Measurements from ENCODE around the gene AVEN.
"Not testable (repeated sequence)": the region's sequence is repeated elsewhere in the genome, so short reads cannot be mapped to it uniquely, and the experiment has no call there.

DNA sequence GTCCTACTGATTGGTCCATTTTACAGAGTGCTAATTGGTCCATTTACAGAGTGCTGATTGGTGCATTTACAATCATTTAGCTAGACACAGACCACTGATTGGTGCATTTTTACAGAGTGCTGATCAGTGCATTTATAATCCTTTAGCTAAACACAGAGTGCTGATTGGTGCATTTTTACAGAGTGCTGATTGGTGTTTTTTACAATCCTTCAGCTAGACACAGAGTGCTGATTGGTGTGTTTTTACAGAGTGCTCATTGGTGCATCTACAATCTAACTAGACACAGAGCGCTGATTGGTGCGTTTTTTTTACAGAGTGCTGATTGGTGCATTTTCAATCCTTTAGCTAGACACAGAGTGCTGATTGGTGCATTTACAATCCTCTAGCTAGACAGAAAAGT is 20.3 kb downstream of the AVEN start:
- TF ChIP-seq, protein P1, sequence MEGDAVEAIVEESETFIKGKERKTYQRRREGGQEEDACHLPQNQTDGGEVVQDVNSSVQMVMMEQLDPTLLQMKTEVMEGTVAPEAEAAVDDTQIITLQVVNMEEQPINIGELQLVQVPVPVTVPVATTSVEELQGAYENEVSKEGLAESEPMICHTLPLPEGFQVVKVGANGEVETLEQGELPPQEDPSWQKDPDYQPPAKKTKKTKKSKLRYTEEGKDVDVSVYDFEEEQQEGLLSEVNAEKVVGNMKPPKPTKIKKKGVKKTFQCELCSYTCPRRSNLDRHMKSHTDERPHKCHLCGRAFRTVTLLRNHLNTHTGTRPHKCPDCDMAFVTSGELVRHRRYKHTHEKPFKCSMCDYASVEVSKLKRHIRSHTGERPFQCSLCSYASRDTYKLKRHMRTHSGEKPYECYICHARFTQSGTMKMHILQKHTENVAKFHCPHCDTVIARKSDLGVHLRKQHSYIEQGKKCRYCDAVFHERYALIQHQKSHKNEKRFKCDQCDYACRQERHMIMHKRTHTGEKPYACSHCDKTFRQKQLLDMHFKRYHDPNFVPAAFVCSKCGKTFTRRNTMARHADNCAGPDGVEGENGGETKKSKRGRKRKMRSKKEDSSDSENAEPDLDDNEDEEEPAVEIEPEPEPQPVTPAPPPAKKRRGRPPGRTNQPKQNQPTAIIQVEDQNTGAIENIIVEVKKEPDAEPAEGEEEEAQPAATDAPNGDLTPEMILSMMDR (conservative IDR thresholded peaks at IDR 0.05; ENCODE audit: low read length): not testable (repeated sequence)
- not testable (repeated sequence) for TF ChIP-seq EZH2phosphoT487 (IDR thresholded peaks at IDR 0.05; ENCODE audit: borderline replicate concordance)
